Lung microvascular endothelial cell (primary cell): ENCODE results near the gene WNK3. TPM values are rescaled to one million over a fixed set of nuclear protein-coding genes. Genes with fewer than 3 reads are reported as not detected.

Experiments
- DNase-seq, 2 donors: peaks; one replicate each; pipeline versions ENCODE4 v3.0.0 to v3.0.0-alpha.2; 2010; ENCODE audit warnings: low read depth in 2 of 2
- total RNA-seq: library from RNA; depleted of rRNA; stranded (reverse); fragments of >200 nt; gene quantifications from 2 replicates; pipeline ENCODE4 v1.2.1, GENCODE V29; 2014

The WNK3 gene
- total RNA-seq, 1 donor from 2014 or later: 0.60 TPM

GRCh38 chrX:54171091-54171490 lies 186.8 kb downstream of the WNK3 start:
- no peak for DNase-seq

GRCh38 chrX:54166915-54167314 lies 190.9 kb downstream of the WNK3 start:
- no peak for DNase-seq

DNA sequence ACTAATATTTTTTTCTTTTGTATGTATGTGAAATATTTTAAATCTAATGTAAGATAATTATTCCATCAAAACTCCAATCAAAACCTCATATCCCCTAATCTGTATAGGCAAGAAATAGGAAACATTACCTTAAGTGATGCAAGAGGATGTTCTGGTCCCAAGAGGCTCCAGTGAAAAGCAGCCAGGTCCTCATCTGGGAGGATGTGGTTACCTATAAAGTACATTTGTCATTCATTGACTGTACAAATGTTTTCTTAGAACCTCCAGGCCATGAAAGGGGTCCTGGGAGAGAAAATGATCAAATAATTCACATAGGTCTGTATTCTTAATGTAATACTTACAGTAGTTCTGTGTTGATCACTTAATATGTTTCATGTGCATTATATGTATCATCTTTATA lies 200.3 kb downstream of the WNK3 start:
- DNase-seq: no peak

Other genes starting within 250 kb of the WNK3 start
- gene FAM120C, start 174.8 kb downstream of the WNK3 start, total RNA-seq: 2.0 and 3.4 TPM in 2 replicates
- gene TSR2, start 82.4 kb upstream of the WNK3 start, total RNA-seq: 11.8 and 16.1 TPM in 2 replicates
- 0.60 and 1.1 TPM in 2 replicates for gene FGD1, start 138.2 kb upstream of the WNK3 start, total RNA-seq
- 17.9 and 23.0 TPM in 2 replicates for gene GNL3L, start 172.2 kb upstream of the WNK3 start, total RNA-seq